Germinal center (tissue), 1 donor: ENCODE results near the gene SRMS.

Experiments used
- DNase-seq: peaks from one replicate; pipeline ENCODE4 v3.0.0; 2012; ENCODE audit warnings: mixed read lengths, low spot score

Gene SRMS

GRCh38 chr20:63500151-63500901 lies 47.2 kb downstream of the SRMS start:
- DNase-seq = no peak

DNA sequence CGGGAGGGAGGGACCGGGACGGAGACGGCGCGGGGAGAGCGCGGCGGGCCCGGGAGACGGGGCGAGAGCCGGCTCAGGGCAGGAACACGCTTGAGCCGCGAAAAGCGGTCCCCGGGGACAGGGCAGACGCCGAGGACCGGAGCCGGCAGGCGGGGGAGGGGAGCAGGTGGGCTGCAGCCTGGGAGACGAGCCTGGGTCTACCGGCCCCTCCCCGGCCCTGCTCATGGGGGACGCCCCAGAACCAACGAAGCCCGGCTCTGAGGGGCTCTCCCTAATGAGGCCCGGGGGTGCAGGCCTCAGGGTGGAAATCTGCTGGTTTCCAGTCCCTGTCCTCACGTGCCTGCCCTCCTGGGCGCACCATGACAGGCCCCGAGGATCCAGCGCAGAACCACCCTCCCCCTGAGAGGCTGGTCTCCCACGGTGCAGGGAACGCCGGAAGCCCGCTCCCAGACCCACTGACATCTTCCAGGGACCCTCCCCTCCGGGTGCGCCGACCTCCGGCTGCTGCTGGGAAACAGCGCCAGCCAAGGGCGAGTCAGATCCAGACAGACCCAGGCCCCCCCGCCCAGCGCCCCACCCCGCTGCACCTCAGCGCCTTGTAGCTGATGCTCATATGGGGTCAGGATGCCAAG lies 48.1 kb downstream of the SRMS start:
- DNase-seq = no peak

DNA sequence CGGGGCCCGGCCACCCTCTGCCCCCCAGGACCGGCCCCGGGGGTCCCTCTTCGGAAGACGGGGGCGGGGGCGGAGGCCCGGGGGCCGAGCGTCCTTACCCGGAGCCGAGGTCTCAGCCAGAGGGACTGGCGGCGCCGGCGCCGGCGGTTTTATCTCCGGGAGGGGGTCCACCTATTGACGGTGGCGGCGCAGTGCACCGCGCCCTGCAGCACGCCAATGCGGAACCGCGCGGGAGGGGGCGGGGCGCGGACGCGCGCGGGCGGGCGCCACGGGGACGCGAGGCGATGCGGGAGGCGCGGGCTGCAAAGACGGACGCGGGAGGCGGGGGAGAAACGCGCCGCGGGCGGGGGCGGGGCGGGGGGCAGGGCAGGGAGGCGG lies 48.6 kb downstream of the SRMS start, which contains the start of gene EEF1A2:
EEF1A2 (minus strand) TSS at position 124 of the 378 bp plus-strand sequence. CDS start 1,320 bp downstream, outside the sequence.
- peak; percentile 67 for DNase-seq

GRCh38 chr20:63497946-63498935 lies 49.3 kb downstream of the SRMS start:
- no peak for DNase-seq

- no peak for DNase-seq
Measured at GRCh38 chr20:63497138-63497945, 50.2 kb downstream of the SRMS start.

GRCh38 chr20:63496596-63497120 lies 50.9 kb downstream of the SRMS start:
- DNase-seq = no peak

- DNase-seq = peak; percentile 81
Measured at GRCh38 chr20:63495741-63496595, 51.6 kb downstream of the SRMS start.

- no peak for DNase-seq
Measured at GRCh38 chr20:63495167-63495720, 52.3 kb downstream of the SRMS start.

DNA sequence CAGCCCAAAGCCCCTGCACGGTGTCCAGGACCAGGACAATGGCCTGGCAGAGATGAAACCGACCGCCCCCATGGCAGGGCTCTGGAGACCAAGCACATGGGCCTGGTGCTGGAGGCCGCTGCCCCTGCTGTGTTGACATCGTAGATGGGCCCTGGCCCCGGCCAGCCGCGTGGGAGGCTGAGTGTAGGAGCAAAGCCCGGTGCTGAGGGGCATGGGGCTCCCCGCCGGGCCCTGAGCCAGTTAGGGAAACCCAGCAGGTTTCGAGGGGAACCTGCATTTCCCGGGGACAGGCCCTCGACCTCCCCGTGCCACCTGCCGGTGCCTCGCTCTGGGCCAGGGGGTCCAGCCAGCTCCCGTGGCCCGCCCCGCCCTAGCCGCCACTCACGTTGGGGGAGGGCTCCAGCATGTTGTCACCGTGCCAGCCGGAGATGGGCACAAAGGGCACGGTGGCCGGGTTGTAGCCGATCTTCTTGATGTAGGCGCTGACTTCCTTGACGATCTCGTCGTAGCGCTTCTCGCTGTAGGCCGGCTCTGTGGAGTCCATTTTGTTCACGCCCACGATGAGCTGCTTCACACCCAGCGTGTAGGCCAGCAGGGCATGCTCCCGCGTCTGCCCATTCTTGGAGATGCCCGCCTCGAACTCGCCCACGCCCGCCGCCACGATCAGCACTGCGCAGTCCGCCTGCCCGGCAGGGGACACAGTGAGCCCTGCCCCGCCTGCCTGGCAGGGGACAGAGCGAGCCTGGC lies 53.0 kb downstream of the SRMS start:
- no peak for DNase-seq

DNA sequence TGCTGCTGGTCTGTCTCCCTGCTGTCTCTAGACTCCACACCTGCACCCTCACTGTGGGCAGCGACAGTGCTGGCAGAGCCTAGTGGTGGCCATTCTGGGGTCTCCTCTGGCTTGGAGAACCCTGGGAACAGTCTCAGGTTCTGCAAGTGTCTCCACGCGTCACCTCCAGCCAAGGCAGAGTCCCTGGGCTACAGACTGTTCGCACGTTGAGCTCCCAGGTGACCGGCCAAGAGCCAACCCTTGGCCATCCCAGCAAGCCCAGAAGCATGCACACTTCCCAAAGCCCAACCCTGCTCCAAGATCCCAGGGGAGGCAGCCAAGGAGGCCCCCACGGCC lies 53.5 kb downstream of the SRMS start:
- DNase-seq = no peak

DNA sequence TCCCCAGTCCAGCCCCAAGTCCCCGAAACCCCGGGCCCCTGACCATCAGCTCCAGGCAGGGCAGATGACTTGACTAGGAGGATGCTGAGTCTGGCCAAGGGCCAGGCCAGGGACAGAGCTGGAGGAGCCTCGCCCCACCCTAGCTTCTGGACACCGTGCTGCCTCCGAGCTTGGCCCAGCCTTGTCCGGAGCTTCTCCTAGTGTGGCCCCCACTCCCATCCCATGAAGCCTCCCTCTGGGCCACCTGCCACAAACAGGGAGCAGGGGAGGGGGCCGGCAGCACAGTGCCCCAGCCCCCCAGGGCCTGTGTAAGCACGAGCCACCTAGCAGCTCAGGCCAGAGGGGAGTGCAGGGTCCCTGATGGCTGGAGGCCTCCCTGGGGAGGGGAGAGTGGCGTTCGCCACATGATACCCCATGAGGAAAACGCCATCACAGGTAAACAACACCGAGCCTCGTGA lies 54.0 kb downstream of the SRMS start:
- no peak for DNase-seq

DNA sequence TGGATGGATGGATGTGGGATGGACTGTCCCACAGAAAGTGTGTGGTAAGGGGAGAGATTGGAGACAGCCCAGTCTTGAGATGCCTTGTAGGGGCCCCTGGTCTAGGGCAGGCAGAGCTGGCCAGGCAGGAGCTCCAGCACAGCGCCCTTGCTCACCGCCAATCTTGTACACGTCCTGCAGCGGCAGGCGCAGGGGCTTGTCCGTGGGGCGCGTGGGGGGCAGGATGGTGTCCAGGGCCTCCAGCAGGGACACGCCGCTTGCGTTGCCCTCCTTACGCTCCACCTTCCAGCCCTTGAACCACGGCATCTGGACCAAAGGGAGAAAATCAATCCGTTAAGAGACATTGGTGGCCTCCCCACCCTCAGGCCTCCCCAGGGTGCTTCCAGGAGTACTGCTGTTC lies 54.6 kb downstream of the SRMS start:
- DNase-seq = no peak

DNA sequence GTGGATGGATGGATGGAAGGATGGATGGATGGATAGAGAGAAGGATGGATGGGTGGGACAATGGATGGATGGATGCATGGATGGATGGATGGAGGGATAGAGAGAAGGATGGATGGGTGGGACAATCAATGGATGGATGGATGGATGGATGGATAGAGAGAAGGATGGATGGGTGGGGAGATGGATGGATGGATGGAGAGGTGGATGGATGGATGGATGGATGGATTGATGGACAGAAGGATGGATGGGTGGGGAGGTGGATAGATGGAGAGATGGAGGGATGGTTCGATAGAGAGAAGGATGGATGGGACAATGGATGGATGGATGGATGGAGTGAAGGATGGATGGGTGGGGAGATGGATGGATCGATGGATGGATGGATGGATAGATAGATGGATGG lies 55.0 kb downstream of the SRMS start:
- no peak for DNase-seq

DNA sequence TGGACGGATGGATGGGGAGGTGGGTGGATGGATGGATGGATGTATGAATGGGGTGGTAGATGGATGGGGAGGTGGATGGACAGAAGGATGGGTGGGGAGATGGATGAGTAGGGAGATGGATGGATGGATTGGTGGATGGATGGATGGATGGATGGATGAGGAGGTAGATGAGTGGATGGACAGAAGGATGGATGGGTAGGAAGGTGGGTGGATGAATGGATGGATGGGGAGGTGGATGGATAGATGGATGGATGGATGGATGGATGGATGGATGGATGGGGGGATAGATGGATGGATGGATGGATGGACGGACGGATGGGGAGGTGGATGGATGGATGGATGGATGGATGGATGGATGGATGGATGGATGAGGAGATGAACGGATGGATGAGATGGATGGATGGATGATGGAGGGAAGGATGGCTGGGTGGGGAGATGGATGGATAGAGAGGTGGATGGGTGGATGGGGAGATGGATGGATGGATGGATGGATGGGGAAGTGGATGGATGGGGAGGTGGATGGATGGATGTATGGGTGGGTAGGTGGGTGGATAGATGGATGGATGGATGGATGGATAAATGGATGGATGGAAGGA lies 55.8 kb downstream of the SRMS start:
- no peak for DNase-seq

DNA sequence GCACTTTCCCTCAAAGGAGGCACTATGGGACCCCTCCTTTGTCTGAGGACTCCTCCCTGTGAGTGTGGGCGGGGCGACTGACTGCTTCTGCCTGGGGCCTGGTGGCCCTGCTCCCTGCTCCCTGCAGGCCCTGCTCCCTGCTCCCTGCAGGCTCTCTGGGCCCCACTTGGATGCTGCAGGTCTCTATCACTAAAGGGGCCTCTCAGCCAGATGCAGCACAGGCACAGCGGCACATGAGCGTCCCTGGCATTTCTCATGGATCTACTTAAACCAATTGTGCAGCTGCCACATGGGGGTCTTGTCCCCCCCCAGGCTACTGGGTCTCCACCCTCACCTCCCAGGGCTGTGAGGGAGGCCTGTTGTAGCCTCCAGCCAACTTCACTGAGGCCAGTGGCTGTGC lies 56.5 kb downstream of the SRMS start:
- DNase-seq = no peak
